ENCODE measurements around the gene SEMG1.

GRCh38 chr20:45247865-45248264, 41.0 kb downstream of the SEMG1 start:
- TF ChIP-seq ZNF764 (CRISPR knock-in tag; IDR thresholded peaks at IDR 0.05; ENCODE audit: low read depth) (no peak), CTCF (IDR thresholded peaks at IDR 0.05 in 2 of 3, conservative IDR thresholded peaks at IDR 0.05 in 1 of 3; ENCODE audit: insufficient read depth in 2 of 3, low read depth in 1 of 3, low read length in 3 of 3) (no peak), CREB5 (CRISPR knock-in tag; IDR thresholded peaks at IDR 0.05) (no peak)

Measured in K562 (cell line).